AG10803 (cell line): Measurements from ENCODE around the gene CD40.
A peak's percentile ranks its signal among the peaks of the same experiment; 100 is the strongest.

ENCODE experiments used
- DNase-seq: peaks from one replicate; pipeline ENCODE4 v3.0.0; 2010; ENCODE audit warnings: low read depth
- H3K4me3 ChIP-seq: 2 replicates; pipeline ENCODE4 v1.5.1; 2011; ENCODE audit warnings: mild to moderate bottlenecking, low read length, control low read depth
- TF ChIP-seq, protein P1 (sequence below): conservative IDR thresholded peaks from 2 replicates; pipeline ENCODE4 v1.5.1; 2011; ENCODE audit warnings: mild to moderate bottlenecking, low read length, control low read depth, inconsistent platforms

The CD40 gene

GRCh38 chr20:46173652-46174468, 55.7 kb downstream of the CD40 start:
- no peak for DNase-seq
- TF ChIP-seq, protein P1, sequence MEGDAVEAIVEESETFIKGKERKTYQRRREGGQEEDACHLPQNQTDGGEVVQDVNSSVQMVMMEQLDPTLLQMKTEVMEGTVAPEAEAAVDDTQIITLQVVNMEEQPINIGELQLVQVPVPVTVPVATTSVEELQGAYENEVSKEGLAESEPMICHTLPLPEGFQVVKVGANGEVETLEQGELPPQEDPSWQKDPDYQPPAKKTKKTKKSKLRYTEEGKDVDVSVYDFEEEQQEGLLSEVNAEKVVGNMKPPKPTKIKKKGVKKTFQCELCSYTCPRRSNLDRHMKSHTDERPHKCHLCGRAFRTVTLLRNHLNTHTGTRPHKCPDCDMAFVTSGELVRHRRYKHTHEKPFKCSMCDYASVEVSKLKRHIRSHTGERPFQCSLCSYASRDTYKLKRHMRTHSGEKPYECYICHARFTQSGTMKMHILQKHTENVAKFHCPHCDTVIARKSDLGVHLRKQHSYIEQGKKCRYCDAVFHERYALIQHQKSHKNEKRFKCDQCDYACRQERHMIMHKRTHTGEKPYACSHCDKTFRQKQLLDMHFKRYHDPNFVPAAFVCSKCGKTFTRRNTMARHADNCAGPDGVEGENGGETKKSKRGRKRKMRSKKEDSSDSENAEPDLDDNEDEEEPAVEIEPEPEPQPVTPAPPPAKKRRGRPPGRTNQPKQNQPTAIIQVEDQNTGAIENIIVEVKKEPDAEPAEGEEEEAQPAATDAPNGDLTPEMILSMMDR: no peak
- H3K4me3 ChIP-seq: no peak overlapping the region

DNA sequence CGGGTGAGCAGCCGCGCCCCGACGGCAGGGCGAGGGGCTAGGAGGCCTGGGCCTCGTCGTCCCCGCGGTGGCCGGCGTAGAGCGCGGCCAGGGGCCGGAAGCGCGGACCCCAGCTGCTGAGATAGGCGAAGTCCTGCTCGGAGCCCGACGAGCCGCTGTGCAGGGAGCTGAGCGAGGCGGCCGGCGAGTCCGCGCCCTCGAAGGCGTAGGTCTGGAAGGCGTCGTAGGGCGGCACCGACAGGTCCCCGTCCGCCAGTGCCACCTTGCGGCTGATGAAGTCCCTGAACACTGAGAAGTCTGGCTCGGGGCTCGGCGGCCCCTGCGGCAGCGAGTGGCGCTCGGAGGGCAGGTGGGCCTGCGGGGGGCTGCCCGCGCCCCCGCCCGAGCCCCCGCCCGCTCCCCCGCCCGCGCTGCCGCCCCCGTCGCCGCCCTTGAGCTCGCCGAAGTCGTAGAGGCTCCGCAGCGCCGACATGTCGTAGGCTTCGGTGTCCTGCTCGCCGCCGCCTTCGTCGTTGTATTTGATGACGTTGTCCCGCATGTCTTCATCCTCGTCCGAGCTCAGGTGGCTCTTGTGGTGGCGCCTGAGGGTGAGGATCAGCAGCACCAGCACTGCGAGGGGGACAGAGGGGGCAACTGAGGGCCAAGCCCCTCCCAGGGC, 56.5 kb downstream of the CD40 start:
- DNase-seq: peak; percentile 42
- H3K4me3 ChIP-seq: no peak overlapping the region
- TF ChIP-seq, protein P1: peak; percentile 55

GRCh38 chr20:46175127-46175494, 57.0 kb downstream of the CD40 start:
- TF ChIP-seq, protein P1: no peak
- DNase-seq: no peak
- H3K4me3 ChIP-seq: no peak overlapping the region

GRCh38 chr20:46176739-46177378, 58.7 kb downstream of the CD40 start:
- no peak for DNase-seq
- H3K4me3 ChIP-seq: no peak overlapping the region
- TF ChIP-seq, protein P1: no peak

GRCh38 chr20:46177768-46178167, 59.7 kb downstream of the CD40 start:
- DNase-seq: no peak
- H3K4me3 ChIP-seq: no peak overlapping the region
- TF ChIP-seq, protein P1: no peak

- no peak overlapping the region for H3K4me3 ChIP-seq
- no peak for DNase-seq
- TF ChIP-seq, protein P1: no peak
These were observed 60.8 kb downstream of the CD40 start for GRCh38 chr20:46178891-46179290.
